Muscle of back (tissue), 11 donors: ENCODE measurements around the gene CHMP6. TPM values are rescaled to one million over a fixed set of nuclear protein-coding genes. Genes with fewer than 3 reads are reported as not detected.
A peak's percentile ranks its signal among the peaks of the same experiment; 100 is the strongest.

Experiments
- DNase-seq, 3 donors: peaks; one replicate each; pipeline versions ENCODE4 v3.0.0 to v3.0.0-alpha.2; 2013
- polyA plus RNA-seq, 10 donors: library from polyadenylated mRNA; unstranded; fragments of 120-200 nt; gene quantifications; one replicate each; pipeline ENCODE4 v1.2.1, GENCODE V29; 2013; ENCODE audit not compliant: insufficient read length in 10 of 10

CHMP6 gene
- polyA plus RNA-seq, 10 donors = 17.0 to 26.6 (median 24.9) TPM

DNA sequence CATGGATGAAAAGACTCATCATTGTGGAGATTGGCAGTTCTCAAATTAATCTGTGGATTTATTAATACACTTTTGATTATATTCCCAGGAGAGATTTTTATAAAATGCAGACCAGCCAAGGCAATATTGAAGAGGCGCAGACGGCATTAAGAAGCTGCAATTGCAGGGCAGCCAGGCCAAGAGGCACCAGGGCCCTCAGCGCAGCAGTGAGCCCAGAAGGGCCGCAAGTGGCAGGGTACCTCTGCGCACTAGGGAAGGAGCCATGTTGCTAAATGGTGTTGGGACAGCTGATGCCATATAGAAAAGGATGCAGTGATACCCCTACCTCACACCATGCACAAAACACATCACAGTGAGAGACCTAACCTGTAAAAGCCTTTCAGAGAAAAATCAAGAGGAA, 36.6 kb upstream of the CHMP6 start:
- no peak for DNase-seq

DNA sequence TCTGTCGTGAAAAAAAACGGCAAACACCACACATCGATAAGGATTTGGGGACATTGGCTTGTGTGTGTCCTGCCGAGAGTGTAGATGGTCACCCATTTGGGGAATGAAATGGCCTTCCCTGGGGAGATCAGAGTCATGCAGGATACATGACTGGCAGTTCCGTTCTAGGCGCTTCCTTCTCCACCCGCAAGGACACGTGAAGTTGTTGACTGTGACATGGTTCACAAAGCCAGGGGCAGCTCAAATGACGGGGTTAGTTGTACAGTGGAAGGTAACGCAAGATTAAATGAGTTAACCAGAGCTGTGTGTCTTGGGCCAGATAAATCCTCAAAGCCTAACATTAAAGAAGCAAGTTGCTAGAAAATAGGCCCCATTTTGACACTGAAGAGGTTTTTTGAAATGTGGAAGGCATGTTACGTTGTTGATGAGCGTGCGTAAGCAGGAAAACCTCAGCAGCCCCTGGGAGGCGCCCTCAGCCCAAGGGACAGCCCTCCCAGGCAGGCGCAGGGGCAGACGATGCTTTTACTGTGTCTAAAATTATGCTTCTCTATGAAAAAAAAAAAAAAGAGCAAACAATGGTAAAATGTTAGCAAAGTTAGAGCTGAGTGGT, 35.9 kb upstream of the CHMP6 start:
- DNase-seq = no peak

DNA sequence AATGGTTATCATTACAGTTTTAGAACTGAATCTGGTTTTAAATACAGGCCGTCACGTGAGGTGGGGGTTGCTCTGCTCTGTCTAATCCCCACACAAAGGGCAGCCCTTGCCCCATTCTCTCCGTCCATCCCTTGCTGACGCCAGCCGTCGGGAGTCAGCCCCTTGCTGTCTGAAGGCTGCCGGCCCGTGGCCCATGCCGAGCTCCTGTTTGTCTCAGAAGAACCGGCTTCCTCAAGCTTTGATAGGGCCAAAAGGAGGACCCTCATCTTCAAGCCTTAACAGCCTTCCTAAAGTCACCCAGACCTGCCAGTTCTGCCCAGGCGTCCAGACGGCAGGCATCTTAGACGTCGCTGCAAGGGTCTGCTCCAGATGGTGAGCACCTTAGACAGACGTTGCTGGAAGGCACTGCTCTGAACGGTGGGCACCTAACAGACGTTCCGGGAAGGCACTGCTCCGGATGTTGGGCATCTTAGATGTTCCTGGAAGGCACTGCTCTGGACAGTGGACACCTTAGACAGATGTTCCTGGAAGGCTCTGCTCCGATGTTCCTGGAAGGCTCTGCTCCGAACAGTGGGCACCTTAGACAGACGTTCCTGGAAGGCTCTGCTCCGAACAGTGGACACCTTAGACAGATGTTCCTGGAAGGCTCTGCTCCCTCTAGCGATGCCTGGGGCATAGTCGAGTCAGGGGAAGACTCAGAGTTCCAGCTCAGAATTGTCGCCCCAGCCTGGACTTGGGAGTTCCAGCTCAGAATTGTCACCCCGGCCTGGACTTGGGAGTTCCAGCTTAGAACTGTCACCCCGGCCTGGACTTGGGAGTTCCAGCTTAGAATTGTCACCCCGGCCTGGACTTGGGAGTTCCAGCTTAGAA, 35.1 kb upstream of the CHMP6 start:
- DNase-seq = no peak

DNA sequence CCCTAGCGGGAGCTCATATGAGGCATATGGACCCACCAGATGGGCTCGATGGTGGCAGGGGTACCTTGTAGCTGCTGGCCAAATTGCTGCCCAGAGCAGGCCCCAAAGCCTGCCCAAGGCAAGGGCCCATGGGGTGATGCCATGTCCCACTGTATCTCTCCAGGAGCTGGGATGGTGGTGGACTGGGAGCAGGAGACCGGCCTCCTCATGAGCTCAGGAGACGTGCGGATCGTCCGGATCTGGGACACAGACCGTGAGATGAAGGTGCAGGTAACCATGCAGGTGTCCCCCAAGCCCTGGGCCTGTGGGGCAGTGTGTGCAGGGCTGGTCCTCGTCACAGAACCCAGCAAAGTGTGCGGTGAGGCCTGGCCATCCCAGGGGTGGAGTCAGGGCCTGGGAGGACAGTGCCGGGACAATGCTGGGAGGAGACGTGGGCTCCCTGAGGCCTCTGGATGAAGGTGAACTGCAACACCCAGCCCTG, 34.1 kb upstream of the CHMP6 start:
- no peak for DNase-seq

DNA sequence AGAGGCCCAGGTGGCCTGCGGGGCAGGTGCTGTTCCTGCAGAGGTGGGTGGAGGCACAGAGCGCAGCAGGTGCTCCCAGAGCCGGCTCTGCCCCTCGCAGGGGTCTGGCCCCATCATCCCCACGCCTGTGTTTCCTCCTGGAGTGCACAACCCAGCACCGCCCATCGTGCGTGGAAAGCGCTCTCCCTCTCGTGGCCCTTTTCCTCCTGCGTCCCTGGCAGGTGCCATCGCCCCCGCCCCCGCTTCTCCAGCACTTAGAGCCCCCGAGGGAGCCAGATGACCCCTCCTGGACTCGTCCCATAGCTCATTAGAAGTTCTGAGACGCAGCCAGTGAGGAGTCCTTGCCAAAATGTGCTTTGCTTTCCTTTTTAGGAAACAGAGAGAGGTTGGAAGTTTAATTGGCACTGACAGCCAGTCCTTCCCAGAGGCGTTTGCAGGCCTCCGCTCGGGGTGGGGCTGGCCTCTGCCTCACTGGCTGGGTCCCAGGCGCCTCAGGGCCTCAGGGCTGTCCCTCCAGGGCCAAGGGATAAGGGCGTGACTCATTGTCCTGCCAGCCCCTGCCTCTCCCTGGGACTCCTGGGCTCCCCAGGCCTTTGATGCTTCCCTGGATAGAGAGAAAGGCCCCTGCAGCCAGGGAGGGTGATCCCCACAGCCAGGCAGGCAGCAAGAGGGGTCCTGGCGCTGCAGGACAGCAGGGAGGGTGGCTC, 32.2 kb upstream of the CHMP6 start:
- DNase-seq = peak; percentile 88 to 93 (median 90)

DNA sequence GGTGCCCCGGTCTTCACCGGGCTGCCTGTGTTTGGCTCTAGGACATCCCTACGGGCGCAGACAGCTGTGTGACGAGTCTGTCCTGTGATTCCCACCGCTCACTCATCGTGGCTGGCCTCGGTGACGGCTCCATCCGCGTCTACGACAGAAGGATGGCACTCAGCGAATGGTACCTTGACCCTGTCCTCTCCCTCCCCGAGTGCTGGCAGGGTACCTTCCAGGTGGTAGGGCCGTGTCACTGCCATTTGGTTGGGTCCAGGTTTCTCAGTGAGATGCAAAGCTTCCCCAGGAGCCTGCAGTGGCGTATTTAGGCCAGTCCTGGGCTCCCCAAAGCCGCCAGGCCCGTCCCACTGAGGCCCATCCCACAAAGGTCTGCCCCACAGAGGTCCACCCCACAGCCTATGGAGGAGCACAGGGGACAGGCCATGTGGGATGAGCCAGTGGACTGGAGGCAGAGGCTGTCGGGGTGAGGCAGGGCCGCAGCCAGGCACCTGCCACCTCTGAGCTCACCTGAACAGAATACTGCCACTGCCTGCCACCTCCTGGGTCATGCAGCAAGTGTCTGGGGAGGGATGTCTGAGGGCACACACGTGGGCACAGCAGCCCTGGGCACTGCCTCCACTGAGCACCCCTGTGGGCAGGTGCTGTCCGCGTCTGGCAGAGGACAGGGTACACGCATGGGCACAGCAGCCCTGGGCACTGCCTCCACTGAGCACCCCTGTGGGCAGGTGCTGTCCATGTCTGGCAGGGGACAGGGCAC, 31.4 kb upstream of the CHMP6 start:
- DNase-seq = no peak

DNA sequence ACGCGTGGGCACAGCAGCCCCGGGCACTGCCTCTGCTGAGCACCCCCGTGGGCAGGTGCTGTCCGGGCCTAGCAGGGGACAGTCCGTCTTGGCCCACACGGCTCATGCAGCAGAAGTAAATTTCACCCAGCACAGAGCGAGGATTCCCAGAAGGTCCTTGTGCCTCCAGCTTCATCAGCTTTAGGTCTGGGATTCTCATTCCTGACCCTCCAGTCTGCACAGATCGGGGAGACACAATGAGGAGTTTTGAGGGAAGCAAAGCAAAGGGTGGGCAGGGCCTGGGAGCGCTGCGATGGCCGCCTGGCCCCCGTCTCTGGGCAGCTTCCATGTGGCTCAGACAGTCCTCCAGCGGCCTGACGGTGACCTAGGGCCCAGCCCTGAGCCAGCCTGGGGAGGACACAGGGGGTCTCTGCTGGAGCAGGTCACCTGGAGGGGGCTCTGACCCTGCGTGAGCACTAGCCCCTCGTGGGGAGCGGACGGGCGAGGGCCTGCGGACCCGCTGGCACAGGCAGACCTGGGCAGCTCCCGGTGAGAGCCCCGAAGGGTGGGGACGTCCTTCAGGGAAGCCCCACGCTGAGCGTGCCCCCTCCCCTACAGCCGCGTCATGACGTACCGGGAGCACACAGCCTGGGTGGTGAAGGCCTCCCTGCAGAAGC, 30.7 kb upstream of the CHMP6 start:
- no peak for DNase-seq

DNA sequence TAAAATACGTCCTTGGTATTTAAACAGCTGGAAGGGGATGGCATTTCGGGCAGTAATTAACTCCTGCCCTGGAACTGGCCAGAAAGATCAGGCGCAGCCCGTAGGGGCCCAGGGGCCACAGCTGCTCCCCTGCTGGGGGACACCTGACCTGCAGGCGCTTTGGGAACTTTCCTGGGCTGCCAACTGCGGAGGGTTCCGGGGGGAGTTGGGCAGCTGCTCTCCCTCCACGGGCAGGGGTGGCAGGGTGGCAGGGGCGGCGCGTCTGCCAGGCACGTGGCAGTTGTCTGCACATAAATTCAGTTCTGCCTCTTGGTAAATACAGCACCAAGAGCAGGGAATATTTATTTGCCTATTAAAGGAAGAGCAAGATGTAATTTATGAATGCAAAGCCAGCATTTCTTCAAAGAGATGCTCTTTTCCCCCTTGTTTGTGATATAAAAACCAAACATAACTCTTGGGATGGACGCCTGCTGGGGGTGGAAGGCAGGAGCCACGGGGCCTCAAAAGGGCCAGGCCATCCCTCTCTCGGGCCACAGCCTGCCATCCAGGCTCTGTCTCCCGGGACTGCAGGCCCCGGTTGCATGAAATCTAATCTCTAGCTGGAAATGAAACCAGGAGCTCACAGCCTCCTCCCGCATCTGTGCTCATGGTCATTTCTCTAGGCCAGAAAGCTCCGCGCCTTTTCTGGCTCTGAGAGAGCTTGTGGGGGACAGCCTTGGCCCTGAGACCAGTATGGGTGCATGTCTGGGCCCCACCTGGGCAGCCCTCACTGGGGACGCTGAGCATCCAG, 29.9 kb upstream of the CHMP6 start:
- DNase-seq = peak in 2 of 3 donors; percentile 68

DNA sequence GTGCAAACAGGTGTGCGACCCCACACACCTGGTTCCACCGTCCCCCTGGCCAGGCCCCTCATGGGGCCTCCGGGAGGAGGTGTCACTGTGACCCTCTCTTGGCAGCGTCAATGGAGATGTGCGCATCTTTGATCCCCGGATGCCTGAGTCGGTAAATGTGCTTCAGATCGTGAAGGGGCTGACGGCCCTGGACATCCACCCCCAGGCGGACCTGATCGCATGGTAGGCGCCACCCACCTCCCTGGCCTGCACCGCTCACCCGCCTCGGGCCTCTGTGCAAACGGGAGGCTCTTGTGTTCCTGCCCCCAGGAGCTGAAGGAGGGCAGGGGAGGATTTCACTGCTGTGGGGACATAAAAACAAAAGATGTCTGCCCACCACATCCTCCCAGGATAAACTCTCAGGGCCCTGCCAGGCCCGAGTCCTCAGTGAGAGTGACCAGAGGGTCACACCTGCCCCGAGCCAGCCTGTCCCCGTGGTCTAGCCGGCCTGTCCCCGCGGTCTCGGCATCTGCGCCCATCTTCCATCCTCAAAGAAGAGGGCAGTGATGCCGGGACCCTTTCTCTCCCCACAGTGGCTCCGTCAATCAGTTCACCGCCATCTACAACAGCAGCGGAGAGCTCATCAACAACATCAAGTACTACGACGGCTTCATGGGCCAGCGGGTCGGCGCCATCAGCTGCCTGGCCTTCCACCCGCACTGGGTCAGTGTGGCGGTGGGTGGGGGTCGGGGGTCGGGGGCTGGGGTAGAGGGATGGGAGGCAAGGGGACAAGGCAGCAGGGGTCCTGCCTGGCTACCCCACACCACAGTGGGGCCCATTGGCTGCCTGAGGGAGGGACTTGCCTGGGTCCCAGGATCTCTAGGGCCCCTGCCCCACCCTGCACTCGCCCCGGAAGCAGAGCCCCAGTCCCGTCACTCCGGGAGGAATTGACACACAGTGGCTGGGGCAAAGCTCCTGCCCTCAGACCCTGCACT, 29.0 kb upstream of the CHMP6 start:
- no peak for DNase-seq

DNA sequence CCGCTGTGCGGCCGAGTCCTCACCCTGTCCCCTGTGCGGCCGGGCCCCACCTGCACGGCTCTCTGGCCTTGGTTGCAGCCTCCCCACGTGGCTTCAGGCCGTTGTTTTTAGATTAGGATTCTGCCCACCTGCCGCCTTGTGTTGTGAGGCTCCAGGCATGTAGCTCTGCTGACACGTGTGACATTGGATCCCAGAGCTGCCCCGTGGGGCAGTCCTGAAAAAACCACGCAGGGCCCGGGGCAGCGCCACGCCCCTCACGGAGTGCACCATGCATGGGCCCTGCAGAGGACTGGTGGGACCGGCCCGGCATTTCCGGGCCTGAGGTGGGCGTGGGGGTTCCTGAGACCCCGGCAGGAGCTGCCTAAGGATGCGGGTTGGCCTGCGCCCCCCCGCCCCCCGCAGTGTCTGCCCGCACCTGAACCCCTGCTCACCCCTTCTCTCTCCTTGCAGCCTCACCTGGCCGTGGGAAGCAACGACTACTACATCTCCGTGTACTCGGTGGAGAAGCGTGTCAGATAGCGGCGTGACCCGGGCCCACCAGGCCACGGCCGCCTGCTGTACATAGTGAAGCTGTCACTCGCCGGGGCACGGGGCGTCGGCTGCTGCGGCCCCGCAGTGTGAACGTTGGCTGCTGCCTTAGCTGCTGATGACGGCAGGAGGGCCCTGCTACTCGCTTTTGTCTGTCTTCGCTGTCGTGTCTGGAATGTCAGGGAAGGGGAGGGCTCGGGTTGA, 27.7 kb upstream of the CHMP6 start:
- DNase-seq = no peak

DNA sequence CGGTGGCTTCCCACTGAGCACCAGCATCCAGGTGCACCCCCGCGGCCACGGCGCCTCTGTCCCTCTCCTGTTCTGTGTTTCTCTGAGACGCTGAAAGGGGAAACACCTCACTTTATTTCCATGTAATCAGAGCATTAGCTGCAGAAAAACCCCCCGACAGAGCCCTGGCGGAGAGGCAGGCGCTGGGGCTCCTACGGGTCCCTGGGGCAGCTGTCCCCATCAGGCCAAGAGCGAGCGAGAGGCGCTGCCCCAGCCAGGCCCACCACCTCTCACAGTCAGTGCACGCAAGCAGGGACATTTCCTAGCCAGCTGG, 27.1 kb upstream of the CHMP6 start:
- no peak for DNase-seq

DNA sequence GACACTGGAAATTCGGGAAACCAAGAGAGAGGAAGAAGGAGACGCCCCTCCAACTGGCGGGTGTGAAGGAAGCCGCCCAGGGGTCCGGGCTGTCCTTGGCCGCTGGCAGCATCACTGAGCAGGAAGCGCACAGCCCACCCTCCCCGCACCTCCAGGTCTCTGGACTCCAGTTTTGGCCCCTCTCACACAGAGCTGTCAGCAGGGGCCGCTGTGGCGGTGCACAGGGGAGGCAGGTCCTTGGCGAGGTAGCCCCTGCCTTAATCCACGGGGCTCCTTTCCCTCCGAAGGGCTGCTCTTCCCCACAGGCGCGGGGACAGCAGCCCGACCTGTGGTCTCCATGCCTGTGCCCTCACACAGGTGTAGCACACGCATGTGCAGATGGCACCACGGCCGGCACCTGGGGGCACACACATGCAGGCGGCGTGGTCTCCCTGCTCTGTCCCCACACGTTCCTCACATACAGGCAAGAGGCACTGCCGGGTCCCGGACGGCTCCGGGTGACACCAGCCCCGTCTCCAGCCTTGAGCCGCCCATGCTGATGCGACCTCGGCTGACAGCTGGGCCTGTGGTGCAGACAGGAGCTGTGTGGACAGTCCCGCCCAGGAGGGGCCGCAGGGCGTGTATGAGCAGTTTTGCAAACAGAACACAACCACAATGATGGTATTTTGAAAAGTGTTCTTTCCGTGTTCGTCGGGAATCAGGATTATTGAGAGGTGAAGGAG, 26.6 kb upstream of the CHMP6 start:
- DNase-seq = no peak

DNA sequence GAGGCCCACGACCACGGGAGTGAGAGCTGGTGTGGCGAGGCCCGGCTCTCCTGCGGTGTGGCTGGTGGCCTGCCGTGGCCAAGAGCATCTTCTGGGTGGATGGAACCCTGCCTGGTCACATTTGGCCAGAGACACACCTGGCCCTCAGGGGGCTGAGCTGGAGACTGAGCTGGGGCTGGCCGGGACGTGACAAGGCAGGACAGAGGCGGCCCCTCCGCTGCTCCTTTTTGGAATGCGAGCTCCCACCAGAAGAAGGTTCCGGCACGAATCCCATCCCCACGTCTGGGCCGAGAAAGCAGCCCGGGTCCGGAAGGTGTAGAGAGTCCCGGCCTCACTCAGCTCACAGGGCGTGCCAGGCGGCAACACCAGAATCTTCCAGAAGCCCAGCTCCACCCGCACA, 26.0 kb upstream of the CHMP6 start:
- DNase-seq = no peak

DNA sequence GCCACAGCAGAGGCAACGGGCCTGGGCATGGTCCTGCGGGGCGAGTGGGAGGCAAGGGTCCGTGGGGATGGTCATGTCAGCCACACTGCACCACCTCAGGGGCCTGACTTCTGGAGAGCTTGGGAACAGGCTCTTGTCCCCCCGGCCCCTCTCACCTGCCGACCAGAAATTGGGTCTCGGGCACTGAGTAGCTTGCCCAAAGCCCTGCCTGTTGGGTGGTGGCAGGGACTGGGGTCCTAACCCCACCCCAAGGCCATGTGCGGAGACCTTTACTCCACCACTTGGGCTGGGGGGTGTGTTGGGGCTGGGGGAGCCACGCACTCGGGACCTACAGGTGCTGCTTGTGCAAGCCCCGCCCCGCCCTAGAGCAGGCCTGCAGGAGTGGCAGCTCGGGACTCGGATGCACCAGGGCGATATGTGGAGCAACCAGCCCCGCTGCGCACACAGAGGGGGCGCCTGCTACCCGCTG, 24.2 kb upstream of the CHMP6 start:
- DNase-seq = no peak

DNA sequence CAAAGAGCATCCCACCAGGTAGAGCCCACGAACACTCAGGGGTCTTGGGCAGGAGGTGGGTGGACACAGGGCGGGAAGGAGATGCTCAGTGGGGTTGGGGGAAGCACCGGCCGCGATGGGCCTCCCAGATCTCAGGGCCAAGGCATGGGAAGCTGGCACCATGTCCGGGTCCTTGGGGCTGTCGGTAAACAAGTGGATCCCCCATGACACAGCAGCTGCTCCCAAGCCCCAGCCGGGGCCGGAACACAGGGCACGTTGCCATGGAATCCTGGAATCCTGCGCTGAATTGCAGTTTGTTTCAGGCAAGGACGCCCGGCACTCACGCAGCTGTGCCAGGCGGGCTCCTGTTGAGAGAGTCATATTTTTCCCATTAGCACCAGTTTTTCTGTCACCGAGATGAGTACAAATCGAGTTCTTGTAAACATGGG, 23.0 kb upstream of the CHMP6 start:
- peak in 2 of 3 donors; percentile 64 to 82 for DNase-seq

DNA sequence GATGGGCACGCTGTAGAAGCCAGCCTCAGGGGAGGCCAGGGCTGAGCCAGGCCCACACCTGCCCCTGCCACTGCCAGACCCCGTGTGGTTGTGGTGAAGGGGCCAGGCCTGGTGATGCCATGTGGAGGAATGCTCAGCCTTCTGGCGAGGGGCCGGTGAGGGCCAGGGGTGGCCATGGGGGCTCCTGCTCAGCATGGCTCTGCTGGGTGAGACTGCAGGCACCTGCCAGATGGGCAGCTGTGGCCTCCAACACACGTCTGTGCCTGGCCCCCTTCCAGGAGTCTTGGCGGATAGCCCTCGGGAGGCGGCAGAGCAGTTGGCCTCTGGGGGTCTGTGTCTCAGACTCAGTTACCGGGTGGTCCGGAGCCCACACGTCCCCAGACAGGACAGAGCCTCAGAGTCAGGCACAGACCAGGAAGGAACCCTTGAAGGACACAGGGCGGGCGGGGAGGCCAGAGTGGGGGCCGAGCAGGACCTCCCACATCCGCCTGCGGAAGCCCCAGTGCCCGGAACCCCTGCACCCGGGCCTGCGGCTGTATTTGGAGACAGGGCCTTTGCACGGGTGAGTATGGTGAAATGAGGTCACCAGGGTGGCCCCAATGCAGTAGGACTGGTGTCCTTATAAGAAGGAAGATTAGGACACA, 22.5 kb upstream of the CHMP6 start:
- no peak for DNase-seq

DNA sequence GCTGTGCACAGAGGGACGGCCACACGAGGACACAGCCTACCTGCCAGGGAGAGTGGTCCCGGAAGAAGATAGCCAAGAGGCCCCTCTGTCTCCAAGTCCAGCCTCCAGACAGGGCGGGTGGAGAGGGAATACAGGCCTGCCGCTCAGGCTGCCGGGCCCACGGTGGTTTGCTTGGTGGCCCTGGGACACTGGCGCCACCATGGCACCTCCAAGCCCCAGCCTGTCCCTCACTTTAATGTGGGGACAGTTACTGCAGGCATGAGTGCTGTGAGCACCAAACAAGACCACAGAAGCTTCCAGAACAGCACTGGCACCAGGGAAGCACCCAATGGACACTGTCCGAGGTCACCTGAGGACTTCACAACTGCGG, 22.0 kb upstream of the CHMP6 start:
- DNase-seq = no peak
